Activated CD8-positive, alpha-beta memory T cell treated with anti-CD3 and anti-CD28 coated beads, Interleukin-2, amount 50 U/mL, for 4 hours (primary cell): ENCODE results near the gene PRKCA.

Experiments used
- DNase-seq: peaks from one replicate; pipeline ENCODE4 v3.0.0-alpha.2; 2020

PRKCA gene

GRCh38 chr17:66755101-66755943 is 452.9 kb downstream of the PRKCA start:
- no peak for DNase-seq

- no peak for DNase-seq
These were observed 453.5 kb downstream of the PRKCA start for GRCh38 chr17:66755944-66756290.

- no peak for DNase-seq
These were observed 457.9 kb downstream of the PRKCA start for GRCh38 chr17:66760324-66760723.

GRCh38 chr17:66762276-66762675 is 459.9 kb downstream of the PRKCA start:
- DNase-seq, result no peak

- DNase-seq, result no peak
These were observed 460.6 kb downstream of the PRKCA start for GRCh38 chr17:66763056-66763455.

- no peak for DNase-seq
These were observed 462.1 kb downstream of the PRKCA start for GRCh38 chr17:66764506-66764905.

- DNase-seq, result no peak
These were observed 464.9 kb downstream of the PRKCA start for GRCh38 chr17:66767154-66767933.

- DNase-seq, result no peak
These were observed 467.5 kb downstream of the PRKCA start for GRCh38 chr17:66769911-66770310.

GRCh38 chr17:66772148-66772812 is 469.9 kb downstream of the PRKCA start:
- no peak for DNase-seq

- no peak for DNase-seq
These were observed 472.9 kb downstream of the PRKCA start for GRCh38 chr17:66775271-66775670.

GRCh38 chr17:66775881-66776400 is 473.5 kb downstream of the PRKCA start:
- DNase-seq, result no peak

GRCh38 chr17:66776999-66777688 is 474.7 kb downstream of the PRKCA start:
- DNase-seq, result no peak

- DNase-seq, result no peak
These were observed 475.3 kb downstream of the PRKCA start for GRCh38 chr17:66777689-66778225.

- no peak for DNase-seq
These were observed 476.3 kb downstream of the PRKCA start for GRCh38 chr17:66778531-66779236.

GRCh38 chr17:66779237-66779606 is 476.8 kb downstream of the PRKCA start:
- no peak for DNase-seq

GRCh38 chr17:66781135-66781534 is 478.7 kb downstream of the PRKCA start:
- DNase-seq, result no peak

GRCh38 chr17:66782851-66783250 is 480.4 kb downstream of the PRKCA start:
- no peak for DNase-seq

- no peak for DNase-seq
These were observed 481.4 kb downstream of the PRKCA start for GRCh38 chr17:66783656-66784381.

- DNase-seq, result no peak
These were observed 482.4 kb downstream of the PRKCA start for GRCh38 chr17:66784621-66785364.

GRCh38 chr17:66786107-66786506 is 483.7 kb downstream of the PRKCA start:
- DNase-seq, result no peak
